GM19455 (cell line): ENCODE measurements around the gene KCNH1.

ENCODE experiments used
- ATAC-seq: cut with Tn5 transposase; IDR thresholded peaks from one replicate; pipeline ENCODE4 v1.9.1; 2021; ENCODE audit not compliant: unreplicated experiment

Gene KCNH1

GRCh38 chr1:210657806-210658205, 476.1 kb downstream of the KCNH1 start:
- no peak for ATAC-seq

- ATAC-seq, result no peak
Measured at GRCh38 chr1:210655511-210655910, 478.4 kb downstream of the KCNH1 start.

GRCh38 chr1:210654176-210654981, 479.6 kb downstream of the KCNH1 start:
- no peak for ATAC-seq

GRCh38 chr1:210653771-210654170, 480.2 kb downstream of the KCNH1 start:
- ATAC-seq, result no peak

GRCh38 chr1:210652329-210652954, 481.5 kb downstream of the KCNH1 start:
- no peak for ATAC-seq

GRCh38 chr1:210650403-210650802, 483.5 kb downstream of the KCNH1 start:
- ATAC-seq, result no peak

- no peak for ATAC-seq
Measured at GRCh38 chr1:210648588-210649269, 485.2 kb downstream of the KCNH1 start.

GRCh38 chr1:210647406-210648333, 486.3 kb downstream of the KCNH1 start:
- ATAC-seq, result no peak

- ATAC-seq, result no peak
Measured at GRCh38 chr1:210646258-210646616, 487.7 kb downstream of the KCNH1 start.

GRCh38 chr1:210645582-210646257, 488.2 kb downstream of the KCNH1 start:
- ATAC-seq, result no peak

- ATAC-seq, result no peak
Measured at GRCh38 chr1:210641582-210641981, 492.4 kb downstream of the KCNH1 start.

- ATAC-seq, result no peak
Measured at GRCh38 chr1:210635108-210635507, 498.8 kb downstream of the KCNH1 start.

GRCh38 chr1:210633636-210634035, 500.3 kb downstream of the KCNH1 start:
- no peak for ATAC-seq

- ATAC-seq, result no peak
Measured at GRCh38 chr1:210633140-210633539, 500.8 kb downstream of the KCNH1 start.

GRCh38 chr1:210631399-210631798, 502.5 kb downstream of the KCNH1 start:
- no peak for ATAC-seq

GRCh38 chr1:210629276-210629675, 504.7 kb downstream of the KCNH1 start:
- no peak for ATAC-seq

GRCh38 chr1:210627755-210628154, 506.2 kb downstream of the KCNH1 start:
- ATAC-seq, result no peak
